ENCODE measurements around the gene ANO10. TPM values are rescaled to one million over a fixed set of nuclear protein-coding genes. Genes with fewer than 3 reads are reported as not detected.

ANO10 gene
- total RNA-seq, 4 donors from 2014 or later, result 28.0 to 41.8 (median 33.9) TPM

- TF ChIP-seq CTCF (IDR thresholded peaks at IDR 0.05; ENCODE audit: low read depth), result no peak
Measured at GRCh38 chr3:43632986-43633385, 11.2 kb upstream of the ANO10 start.

- TF ChIP-seq CTCF (IDR thresholded peaks at IDR 0.05; ENCODE audit: low read depth), result no peak
Measured at GRCh38 chr3:43632269-43632733, 10.5 kb upstream of the ANO10 start.

GRCh38 chr3:43629741-43630140 lies 7.9 kb upstream of the ANO10 start:
- TF ChIP-seq CTCF (IDR thresholded peaks at IDR 0.05; ENCODE audit: low read depth), result no peak

- no peak for TF ChIP-seq CTCF (IDR thresholded peaks at IDR 0.05; ENCODE audit: low read depth)
Measured at GRCh38 chr3:43629257-43629656, 7.4 kb upstream of the ANO10 start.

- no peak for TF ChIP-seq CTCF (IDR thresholded peaks at IDR 0.05; ENCODE audit: low read depth)
Measured at GRCh38 chr3:43627360-43627759, 5.5 kb upstream of the ANO10 start.

GRCh38 chr3:43624619-43625305 lies 3.0 kb upstream of the ANO10 start:
- no peak for TF ChIP-seq CTCF (IDR thresholded peaks at IDR 0.05; ENCODE audit: low read depth)

GRCh38 chr3:43620831-43621655 lies 768 bp downstream of the ANO10 start:
- TF ChIP-seq CTCF (IDR thresholded peaks at IDR 0.05; ENCODE audit: low read depth), result no peak

All from subcutaneous adipose tissue (tissue), 4 donors.